Measurements from ENCODE around the gene SMARCC1. TPM values are rescaled to one million over a fixed set of nuclear protein-coding genes. Genes with fewer than 3 reads are reported as not detected.

SMARCC1 gene
- total and polyA plus RNA-seq, 7 donors: 10.7 to 54.3 (median 31.9) TPM

- peaks cover 2 to 35% of the 10 kb centered on the region in 2 donors for H3K36me3 ChIP-seq (ENCODE audit: insufficient read depth in 1 of 2, low read depth in 1 of 2)
- no peak for ATAC-seq
- intact Hi-C loops (cut with DNase I): loop anchor here in 1 of 2 donors (5.0 kb wide), 1 partner anchor 33 kb away; no protein-coding TSS in a partner anchor
These were observed 136.1 kb downstream of the SMARCC1 start for GRCh38 chr3:47645551-47645950.

DNA sequence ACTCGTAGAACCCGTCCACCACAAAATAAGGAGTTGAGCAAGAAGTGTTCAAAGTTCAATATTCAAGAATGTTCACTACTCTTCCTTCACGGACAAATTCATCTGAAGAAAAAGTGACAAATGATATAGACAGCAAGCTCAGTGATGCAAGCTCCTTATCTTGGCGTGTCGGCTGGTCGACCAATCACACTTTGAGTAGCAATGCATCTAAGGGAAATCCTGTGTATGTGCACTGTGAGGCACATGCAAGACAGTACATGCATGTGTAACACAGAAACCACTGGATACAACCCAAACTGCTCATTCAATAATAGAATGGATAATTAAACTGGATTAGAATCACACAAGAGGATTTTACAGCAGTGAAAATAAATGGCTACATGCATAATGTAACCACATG is 138.6 kb downstream of the SMARCC1 start:
- H3K36me3 ChIP-seq (ENCODE audit: insufficient read depth in 1 of 2, low read depth in 1 of 2): peaks cover 2 to 33% of the 10 kb centered on the region in 2 donors
- 93 to 96% (median 94%) methylated on average over 6 of the region's 6 CpGs for WGBS, 3 donors
- no peak for ATAC-seq
- no peaks in the 10 kb centered on the region for H3K27me3 ChIP-seq (ENCODE audit: insufficient read depth in 3 of 3, low read length in 2 of 3)
- H3K4me1 ChIP-seq: peaks cover 17% of the 10 kb centered on the region
- no peak for DNase-seq
- no peak overlapping the region for H3K4me3 ChIP-seq
- no peaks in the 10 kb centered on the region for H3K9me3 ChIP-seq
- TF ChIP-seq, protein P1, sequence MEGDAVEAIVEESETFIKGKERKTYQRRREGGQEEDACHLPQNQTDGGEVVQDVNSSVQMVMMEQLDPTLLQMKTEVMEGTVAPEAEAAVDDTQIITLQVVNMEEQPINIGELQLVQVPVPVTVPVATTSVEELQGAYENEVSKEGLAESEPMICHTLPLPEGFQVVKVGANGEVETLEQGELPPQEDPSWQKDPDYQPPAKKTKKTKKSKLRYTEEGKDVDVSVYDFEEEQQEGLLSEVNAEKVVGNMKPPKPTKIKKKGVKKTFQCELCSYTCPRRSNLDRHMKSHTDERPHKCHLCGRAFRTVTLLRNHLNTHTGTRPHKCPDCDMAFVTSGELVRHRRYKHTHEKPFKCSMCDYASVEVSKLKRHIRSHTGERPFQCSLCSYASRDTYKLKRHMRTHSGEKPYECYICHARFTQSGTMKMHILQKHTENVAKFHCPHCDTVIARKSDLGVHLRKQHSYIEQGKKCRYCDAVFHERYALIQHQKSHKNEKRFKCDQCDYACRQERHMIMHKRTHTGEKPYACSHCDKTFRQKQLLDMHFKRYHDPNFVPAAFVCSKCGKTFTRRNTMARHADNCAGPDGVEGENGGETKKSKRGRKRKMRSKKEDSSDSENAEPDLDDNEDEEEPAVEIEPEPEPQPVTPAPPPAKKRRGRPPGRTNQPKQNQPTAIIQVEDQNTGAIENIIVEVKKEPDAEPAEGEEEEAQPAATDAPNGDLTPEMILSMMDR (IDR thresholded peaks at IDR 0.05): no peak
- H3K27ac ChIP-seq: no peak overlapping the region
- intact Hi-C loops (cut with DNase I): no loop called here

More at GRCh38 chr3:47645551-47645950, 136.1 kb downstream of the SMARCC1 start:
- H3K4me3 ChIP-seq: no peak overlapping the region
- no peaks in the 10 kb centered on the region for H3K27me3 ChIP-seq (ENCODE audit: insufficient read depth in 3 of 3, low read length in 2 of 3)
- DNase-seq: no peak
- H3K27ac ChIP-seq: no peak overlapping the region
- peaks cover 17% of the 10 kb centered on the region for H3K4me1 ChIP-seq
- H3K9me3 ChIP-seq: no peaks in the 10 kb centered on the region
- WGBS, 3 donors: 95 to 97% (median 96%) methylated on average over 2 of the region's 2 CpGs
- TF ChIP-seq, protein P1 (IDR thresholded peaks at IDR 0.05): no peak

DNA sequence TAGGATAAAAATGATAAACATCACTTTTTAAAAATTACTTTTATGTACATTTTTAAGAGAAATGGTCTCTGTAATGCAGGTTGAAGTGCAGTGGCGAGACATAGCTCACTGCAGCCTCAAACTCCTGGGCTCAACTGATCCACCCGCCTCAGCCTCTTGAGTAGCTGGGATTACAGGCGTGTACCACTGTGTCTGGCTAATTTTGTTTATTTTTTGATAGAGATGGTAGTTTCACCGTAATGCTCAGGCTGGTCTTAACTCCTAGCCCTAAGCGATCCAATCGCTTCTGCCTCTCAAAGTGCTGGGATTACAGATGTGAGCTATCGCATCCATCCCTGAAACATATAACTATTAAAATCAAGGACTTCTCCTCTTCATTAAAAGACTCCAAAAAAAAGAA is 140.0 kb downstream of the SMARCC1 start:
- DNase-seq (no peak), ATAC-seq (no peak)
- Histone ChIP-seq H3K9me3 (no peaks in the 10 kb centered on the region), H3K4me3 (no peak overlapping the region), H3K27ac (no peak overlapping the region), H3K36me3 (ENCODE audit: insufficient read depth in 1 of 2, low read depth in 1 of 2) (peaks cover 2 to 46% of the 10 kb centered on the region in 2 donors), H3K4me1 (peaks cover 5% of the 10 kb centered on the region), H3K27me3 (ENCODE audit: insufficient read depth in 3 of 3, low read length in 2 of 3) (no peaks in the 10 kb centered on the region)
- 95 to 98% (median 97%) methylated on average over 7 of the region's 7 CpGs for WGBS, 3 donors
- intact Hi-C loops (cut with DNase I): no loop called here
- TF ChIP-seq, protein P1 (IDR thresholded peaks at IDR 0.05): no peak

GRCh38 chr3:47636921-47637320 is 144.8 kb downstream of the SMARCC1 start:
- 76 to 97% (median 96%) methylated on average over 2 of the region's 2 CpGs for WGBS, 3 donors
- intact Hi-C loops (cut with DNase I): no loop called here
- Histone ChIP-seq H3K4me3 (no peak overlapping the region), H3K36me3 (ENCODE audit: insufficient read depth in 1 of 2, low read depth in 1 of 2) (peaks cover 4 to 77% of the 10 kb centered on the region in 2 donors), H3K27ac (no peak overlapping the region), H3K4me1 (no peaks in the 10 kb centered on the region), H3K27me3 (ENCODE audit: insufficient read depth in 3 of 3, low read length in 2 of 3) (no peaks in the 10 kb centered on the region), H3K9me3 (no peaks in the 10 kb centered on the region)
- TF ChIP-seq, protein P1 (IDR thresholded peaks at IDR 0.05): no peak
- no peak for DNase-seq
- no peak for ATAC-seq

DNA sequence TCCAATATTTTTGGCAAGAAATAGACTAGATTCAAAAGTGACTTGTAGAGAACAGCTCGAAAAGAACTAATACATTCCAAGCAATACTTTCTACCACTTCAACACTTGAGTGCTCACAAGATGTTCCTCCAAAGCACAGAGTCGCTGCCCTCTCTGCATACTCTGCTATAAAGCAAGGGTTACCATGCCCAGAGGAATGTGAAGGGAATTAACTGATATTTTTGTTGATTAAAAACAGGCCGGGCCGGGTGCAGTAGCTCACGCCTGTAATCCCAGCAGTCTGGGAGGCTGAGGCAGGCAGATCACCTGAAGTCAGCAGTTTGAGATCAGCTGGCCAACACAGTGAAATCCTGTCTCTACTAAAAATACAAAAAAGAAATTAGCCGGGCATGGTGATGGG is 145.5 kb downstream of the SMARCC1 start:
- intact Hi-C loops (cut with DNase I): no loop called here
- peaks cover 4 to 77% of the 10 kb centered on the region in 2 donors for H3K36me3 ChIP-seq (ENCODE audit: insufficient read depth in 1 of 2, low read depth in 1 of 2)

More for the DNA sequence above, 145.5 kb downstream of the SMARCC1 start:
- no peaks in the 10 kb centered on the region for H3K9me3 ChIP-seq
- no peaks in the 10 kb centered on the region for H3K4me1 ChIP-seq
- H3K27me3 ChIP-seq (ENCODE audit: insufficient read depth in 3 of 3, low read length in 2 of 3): no peaks in the 10 kb centered on the region
- 71 to 84% (median 83%) methylated on average over 6 of the region's 6 CpGs for WGBS, 3 donors
- no peak overlapping the region for H3K27ac ChIP-seq
- DNase-seq (no peak), ATAC-seq (no peak)
- TF ChIP-seq, protein P1 (IDR thresholded peaks at IDR 0.05): no peak
- H3K4me3 ChIP-seq: no peak overlapping the region
